Duodenal mucosa (tissue), 2 donors: ENCODE measurements around the gene ANKRD53.

ENCODE experiments used
- H3K27ac ChIP-seq: one replicate; pipeline ENCODE4 v1.7.0; 2013; ENCODE audit warnings: low read depth, low read length
- H3K27me3 ChIP-seq, 2 donors: one replicate each; pipeline ENCODE4 v1.7.0; 2013; ENCODE audit warnings: low read length in 2 of 2, control low read depth in 1 of 2; ENCODE audit not compliant: insufficient read depth in 2 of 2, control insufficient read depth in 1 of 2
- H3K36me3 ChIP-seq, 2 donors: one replicate each; pipeline ENCODE4 v1.7.0; 2013; ENCODE audit warnings: low read length in 2 of 2, control low read depth in 1 of 2; ENCODE audit not compliant: insufficient read depth in 2 of 2, control insufficient read depth in 1 of 2
- H3K4me1 ChIP-seq, 2 donors: one replicate each; pipeline ENCODE4 v1.7.0; 2013; ENCODE audit warnings: low read length in 2 of 2, control low read depth in 1 of 2; ENCODE audit not compliant: insufficient read depth in 2 of 2, control insufficient read depth in 1 of 2
- H3K4me3 ChIP-seq, 2 donors: one replicate each; pipeline ENCODE4 v1.7.0; 2013; ENCODE audit warnings: low read length in 2 of 2, low read depth in 1 of 2
- H3K9ac ChIP-seq, 2 donors: one replicate each; pipeline ENCODE4 v1.7.0; 2013; ENCODE audit warnings: low read length in 2 of 2, low read depth in 1 of 2
- H3K9me3 ChIP-seq, 2 donors: one replicate each; pipeline ENCODE4 v1.7.0; 2013; ENCODE audit warnings: low read length in 2 of 2, control low read depth in 1 of 2; ENCODE audit not compliant: control insufficient read depth in 1 of 2

Gene ANKRD53

DNA sequence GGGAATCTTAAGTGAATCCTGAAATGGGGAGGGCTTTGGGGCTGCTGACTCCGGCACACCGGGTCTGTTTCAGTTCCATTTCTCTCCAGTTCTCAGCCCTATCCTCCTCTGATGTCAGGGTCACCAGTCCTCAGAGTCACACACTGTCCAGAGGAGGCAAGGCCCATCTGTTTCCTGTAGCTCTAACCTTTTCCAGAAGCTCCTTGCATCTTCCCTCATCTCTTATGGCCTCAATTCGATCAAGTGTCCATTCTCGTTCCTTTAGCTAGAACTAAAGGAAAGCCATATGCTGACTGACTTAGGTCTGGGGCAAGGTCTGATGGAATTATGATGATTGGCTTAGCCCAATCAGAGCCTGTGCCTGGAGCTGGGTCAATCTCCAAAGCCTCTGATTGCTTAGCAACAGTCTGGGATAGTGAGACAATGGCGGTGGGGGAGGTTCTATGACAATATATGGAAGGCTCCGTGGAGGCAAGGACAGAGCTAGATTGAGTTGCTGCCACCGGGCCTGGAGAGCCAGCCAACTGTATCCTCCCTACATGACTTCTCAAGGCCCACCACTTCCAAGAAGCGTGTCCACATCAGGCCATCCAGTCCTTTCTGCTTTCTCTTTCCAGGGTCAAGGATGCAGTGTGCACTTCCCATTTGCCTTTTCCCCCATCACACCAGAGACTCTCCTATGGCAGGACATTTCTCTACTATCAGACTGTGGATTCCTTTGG lies 5.2 kb downstream of the ANKRD53 start:
- Histone ChIP-seq H3K27me3 (no peaks in the 10 kb centered on the region), H3K4me1 (peaks cover 0 to 8% of the 10 kb centered on the region in 2 donors), H3K9ac (no peak overlapping the region), H3K27ac (no peak overlapping the region), H3K4me3 (no peak overlapping the region), H3K36me3 (peaks cover 15 to 30% of the 10 kb centered on the region in 2 donors), H3K9me3 (no peaks in the 10 kb centered on the region)

DNA sequence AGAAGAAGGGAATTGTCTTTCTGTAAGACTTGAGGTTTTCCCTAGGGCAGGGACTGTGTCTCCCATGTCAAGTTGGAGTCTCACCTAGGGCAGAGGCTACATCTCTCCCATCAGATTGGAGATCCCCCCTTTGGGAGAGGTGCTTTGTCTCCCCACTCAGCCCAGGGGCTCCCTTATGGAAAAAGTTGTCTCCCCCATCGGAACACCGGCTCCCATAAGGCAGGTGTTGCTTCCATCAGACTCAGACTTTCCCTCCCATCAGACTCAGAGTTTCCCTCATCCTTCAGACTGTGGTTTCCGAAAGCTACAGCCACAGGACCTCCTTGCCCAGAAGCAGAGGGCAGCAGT lies 5.8 kb downstream of the ANKRD53 start:
- Histone ChIP-seq H3K9me3 (no peaks in the 10 kb centered on the region), H3K36me3 (peaks cover 20 to 35% of the 10 kb centered on the region in 2 donors), H3K27ac (no peak overlapping the region), H3K27me3 (no peaks in the 10 kb centered on the region), H3K4me3 (no peak overlapping the region), H3K4me1 (peaks cover 0 to 6% of the 10 kb centered on the region in 2 donors), H3K9ac (no peak overlapping the region)

DNA sequence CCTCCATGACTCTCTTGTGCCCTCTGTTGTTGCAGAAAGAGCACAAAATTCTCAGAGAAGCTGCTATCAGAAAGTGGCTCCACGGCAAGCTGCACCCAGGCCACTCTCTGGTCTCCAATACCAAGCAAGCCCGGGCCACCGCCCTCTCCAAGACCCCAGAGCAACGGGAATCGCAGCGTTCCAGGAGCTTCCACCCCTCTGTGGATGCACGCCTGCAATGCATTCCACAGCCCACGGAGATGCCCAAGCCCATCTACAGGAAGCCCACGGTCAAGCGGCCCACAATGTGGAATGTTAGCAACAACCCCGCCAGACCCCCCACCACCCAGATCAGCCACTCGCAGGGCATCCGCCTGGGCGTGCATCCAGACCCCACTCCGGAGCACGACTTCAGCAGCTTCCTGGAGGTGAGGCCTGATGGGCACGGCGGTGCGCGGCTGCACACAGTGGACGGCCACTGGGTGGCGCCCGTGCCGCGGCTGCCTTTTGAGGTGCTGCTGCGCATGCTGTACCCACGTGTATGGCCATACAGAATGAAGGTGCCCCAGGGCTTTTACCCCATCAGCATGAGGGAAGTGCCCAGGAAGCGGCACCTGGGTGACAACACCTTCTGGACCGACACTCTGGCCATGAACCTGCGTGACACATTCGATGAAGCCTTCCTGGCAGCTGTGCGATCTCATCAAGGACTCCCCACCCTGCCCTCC lies 6.3 kb downstream of the ANKRD53 start:
- Histone ChIP-seq H3K27ac (no peak overlapping the region), H3K4me3 (no peak overlapping the region), H3K27me3 (no peaks in the 10 kb centered on the region), H3K9me3 (no peaks in the 10 kb centered on the region), H3K36me3 (peaks cover 26 to 40% of the 10 kb centered on the region in 2 donors), H3K9ac (no peak overlapping the region), H3K4me1 (peaks cover 0 to 6% of the 10 kb centered on the region in 2 donors)

DNA sequence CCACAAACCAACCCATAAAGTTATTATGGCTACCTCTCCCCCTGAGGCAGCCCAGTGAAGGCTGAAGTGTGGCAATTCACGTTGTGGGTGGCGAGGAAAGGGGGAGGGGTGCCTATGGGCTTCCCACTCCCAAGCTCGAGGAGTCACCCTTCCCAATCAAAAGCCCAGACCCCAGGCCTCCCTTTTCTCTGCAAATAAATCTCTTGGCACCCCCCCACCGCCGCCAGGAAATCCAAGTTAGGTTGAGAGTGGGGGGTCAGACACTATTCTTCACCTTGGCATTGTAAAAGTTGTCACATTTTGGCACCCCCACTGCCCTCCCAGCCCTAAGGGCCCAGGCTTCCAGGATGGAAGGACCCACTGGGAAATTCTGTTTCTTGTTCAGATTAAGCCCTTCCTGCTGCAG lies 6.9 kb downstream of the ANKRD53 start:
- no peak overlapping the region for H3K4me3 ChIP-seq
- no peaks in the 10 kb centered on the region for H3K27me3 ChIP-seq
- no peak overlapping the region for H3K9ac ChIP-seq
- peaks cover 28 to 46% of the 10 kb centered on the region in 2 donors for H3K36me3 ChIP-seq
- H3K27ac ChIP-seq: no peak overlapping the region
- peaks cover 0 to 6% of the 10 kb centered on the region in 2 donors for H3K4me1 ChIP-seq
- no peaks in the 10 kb centered on the region for H3K9me3 ChIP-seq

DNA sequence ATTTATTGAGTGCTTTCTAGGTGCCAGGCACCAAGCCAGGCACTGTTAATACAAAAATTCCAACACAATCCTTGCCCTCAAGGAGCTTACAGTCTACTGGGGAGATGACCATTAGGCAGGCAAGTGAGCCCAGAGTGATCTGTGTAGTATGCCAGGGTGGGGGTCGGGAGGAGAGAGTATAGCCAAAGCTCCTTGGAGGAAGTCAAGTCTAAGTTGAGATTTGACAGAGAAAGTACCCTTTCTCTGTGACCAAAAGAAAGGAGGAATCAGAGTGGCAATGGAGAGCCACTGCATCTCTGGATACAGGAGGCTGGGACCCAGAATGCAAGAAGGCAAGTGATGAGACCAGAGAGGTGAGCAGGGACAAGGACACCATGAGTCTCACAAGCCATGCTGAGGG lies 7.5 kb downstream of the ANKRD53 start:
- peaks cover 0 to 6% of the 10 kb centered on the region in 2 donors for H3K4me1 ChIP-seq
- no peaks in the 10 kb centered on the region for H3K9me3 ChIP-seq
- H3K27me3 ChIP-seq: no peaks in the 10 kb centered on the region
- H3K9ac ChIP-seq: no peak overlapping the region
- peaks cover 33 to 53% of the 10 kb centered on the region in 2 donors for H3K36me3 ChIP-seq
- H3K4me3 ChIP-seq: no peak overlapping the region
- H3K27ac ChIP-seq: no peak overlapping the region

DNA sequence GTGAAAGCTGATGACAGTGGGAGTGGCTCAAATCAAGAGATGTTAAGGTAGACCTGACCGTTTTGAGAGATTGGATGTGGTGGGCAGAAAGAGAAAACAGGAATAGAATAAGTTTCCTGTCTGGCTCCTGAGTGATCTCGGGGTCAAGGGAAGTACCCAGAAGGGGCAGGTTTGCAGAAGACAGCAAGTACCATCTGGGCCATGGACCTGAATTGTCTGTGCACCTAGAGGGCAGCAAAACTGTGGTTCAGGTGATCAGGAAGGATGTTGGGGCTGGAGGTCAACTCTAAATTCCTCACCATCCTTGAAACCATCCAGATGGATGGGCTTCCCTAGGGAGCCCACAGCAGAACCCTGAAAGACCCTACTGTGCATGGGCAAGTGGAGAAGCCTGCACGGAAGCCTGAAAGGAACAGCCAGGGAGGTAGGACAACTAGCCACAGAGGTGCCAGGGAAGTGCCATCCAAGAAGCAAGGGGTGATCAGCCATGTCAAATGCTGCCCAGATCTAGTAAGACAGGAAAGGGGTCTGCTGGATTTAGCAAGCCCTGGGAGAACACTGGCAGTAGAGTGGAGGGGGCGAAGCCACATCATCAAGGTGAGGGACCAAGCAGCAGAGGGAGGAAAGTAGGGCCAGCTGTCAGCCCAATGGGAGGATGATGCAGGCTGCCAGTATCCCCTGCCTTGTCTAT lies 8.2 kb downstream of the ANKRD53 start:
- no peak overlapping the region for H3K4me3 ChIP-seq
- no peaks in the 10 kb centered on the region for H3K9me3 ChIP-seq
- no peak overlapping the region for H3K9ac ChIP-seq
- H3K27me3 ChIP-seq: no peaks in the 10 kb centered on the region
- peaks cover 0 to 6% of the 10 kb centered on the region in 2 donors for H3K4me1 ChIP-seq
- H3K27ac ChIP-seq: no peak overlapping the region
- H3K36me3 ChIP-seq: peaks cover 40 to 59% of the 10 kb centered on the region in 2 donors

DNA sequence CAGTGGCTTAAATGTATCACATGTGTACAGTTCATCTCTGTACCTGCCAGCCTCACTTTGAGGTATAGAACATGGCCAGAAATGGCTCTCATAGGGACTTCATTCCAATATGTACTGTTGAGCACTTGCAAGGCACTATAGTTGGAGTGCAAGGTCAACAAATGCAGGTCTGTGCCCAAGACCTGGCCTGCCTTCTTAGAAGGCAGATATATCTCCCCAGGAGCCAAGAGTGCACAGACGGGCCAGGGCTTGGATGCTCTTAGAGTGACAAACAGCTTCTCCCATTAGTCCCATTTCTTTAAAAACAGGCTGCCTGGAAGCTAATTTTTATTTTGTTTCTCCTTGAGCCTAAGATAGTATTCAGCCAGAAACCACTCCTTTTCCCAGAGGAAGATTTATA lies 9.0 kb downstream of the ANKRD53 start:
- Histone ChIP-seq H3K9me3 (no peaks in the 10 kb centered on the region), H3K36me3 (peaks cover 42 to 63% of the 10 kb centered on the region in 2 donors), H3K27ac (no peak overlapping the region), H3K27me3 (no peaks in the 10 kb centered on the region), H3K4me1 (peaks cover 0 to 6% of the 10 kb centered on the region in 2 donors), H3K4me3 (no peak overlapping the region), H3K9ac (no peak overlapping the region)

DNA sequence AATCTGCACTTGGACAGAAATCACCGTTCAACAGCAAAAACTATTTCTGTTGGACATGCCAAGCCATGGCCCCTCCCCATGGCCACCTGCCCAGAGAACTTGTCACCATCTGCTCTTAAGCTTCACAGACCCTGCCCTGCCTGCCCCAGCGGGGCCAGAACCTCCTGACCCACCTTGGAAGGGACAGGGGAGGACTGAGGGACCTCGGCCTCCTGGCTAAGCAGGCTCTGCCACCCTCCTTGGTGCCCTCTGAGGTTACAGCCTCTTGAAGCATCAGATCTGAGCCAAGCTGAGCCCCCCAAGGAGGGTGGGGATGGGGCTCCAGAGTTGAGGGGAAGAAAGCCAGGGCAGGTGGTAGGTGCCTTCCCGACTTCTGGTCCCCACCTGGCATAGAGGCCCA lies 9.7 kb downstream of the ANKRD53 start:
- peaks cover 6 to 12% of the 10 kb centered on the region in 2 donors for H3K4me1 ChIP-seq
- H3K27me3 ChIP-seq: no peaks in the 10 kb centered on the region
- no peak overlapping the region for H3K4me3 ChIP-seq
- H3K9me3 ChIP-seq: no peaks in the 10 kb centered on the region
- H3K36me3 ChIP-seq: peaks cover 42 to 63% of the 10 kb centered on the region in 2 donors
- H3K27ac ChIP-seq: no peak overlapping the region
- H3K9ac ChIP-seq: no peak overlapping the region

DNA sequence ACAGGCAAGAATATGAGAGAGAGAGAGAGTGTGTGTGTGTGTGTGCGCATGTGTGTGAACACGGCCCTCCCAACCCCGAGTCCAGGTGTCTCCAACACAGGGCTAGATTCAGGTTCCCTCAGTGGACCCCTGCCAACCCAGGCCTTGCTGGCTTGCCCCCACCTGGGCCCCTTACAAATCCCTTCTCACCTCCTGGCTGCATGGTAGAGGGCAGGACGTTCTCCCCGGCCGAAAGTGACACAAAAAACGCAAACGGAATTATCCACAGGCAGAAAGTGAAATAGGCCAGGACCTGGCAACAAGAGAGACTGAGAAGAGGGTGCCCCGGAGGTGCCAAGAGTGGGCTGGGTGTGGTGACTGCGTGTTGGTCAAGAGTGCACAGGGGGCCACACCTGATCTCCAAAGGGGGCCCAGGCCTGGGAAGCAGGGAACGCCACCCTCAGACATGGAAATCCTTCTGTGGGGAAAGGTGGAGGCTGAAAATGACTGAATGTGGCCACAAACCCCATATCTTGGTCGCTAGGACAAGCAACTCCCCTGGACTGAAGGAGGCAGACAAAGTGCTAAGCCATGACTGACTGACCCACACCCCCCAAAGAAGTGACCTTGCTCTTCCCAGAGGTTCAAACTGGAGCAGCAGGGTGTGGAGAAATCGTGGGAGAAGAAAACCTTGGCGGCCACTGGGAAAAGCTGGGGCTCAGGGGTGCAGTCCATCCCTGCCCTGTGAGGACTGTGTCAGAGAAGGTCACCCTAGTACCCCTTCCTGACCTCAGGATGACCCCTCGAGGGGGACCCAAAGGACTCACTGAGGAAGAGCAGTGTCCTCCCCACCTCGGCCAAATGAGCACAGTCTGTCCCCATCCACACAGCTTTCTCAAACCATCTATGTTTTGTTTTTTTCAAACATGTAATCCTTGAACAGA lies 10.6 kb downstream of the ANKRD53 start:
- Histone ChIP-seq H3K4me1 (peaks cover 14 to 21% of the 10 kb centered on the region in 2 donors), H3K4me3 (no peak overlapping the region), H3K27ac (no peak overlapping the region), H3K36me3 (peaks cover 42 to 60% of the 10 kb centered on the region in 2 donors), H3K9ac (no peak overlapping the region), H3K9me3 (no peaks in the 10 kb centered on the region), H3K27me3 (no peaks in the 10 kb centered on the region)
